ENCODE results near the gene PAK3. TPM values are rescaled to one million over a fixed set of nuclear protein-coding genes. Genes with fewer than 3 reads are reported as not detected.
A peak's percentile ranks its signal among the peaks of the same experiment; 100 is the strongest.

The PAK3 gene
- total RNA-seq, 4 donors from 2014 or later = 20.3 to 50.0 (median 36.4) TPM

DNA sequence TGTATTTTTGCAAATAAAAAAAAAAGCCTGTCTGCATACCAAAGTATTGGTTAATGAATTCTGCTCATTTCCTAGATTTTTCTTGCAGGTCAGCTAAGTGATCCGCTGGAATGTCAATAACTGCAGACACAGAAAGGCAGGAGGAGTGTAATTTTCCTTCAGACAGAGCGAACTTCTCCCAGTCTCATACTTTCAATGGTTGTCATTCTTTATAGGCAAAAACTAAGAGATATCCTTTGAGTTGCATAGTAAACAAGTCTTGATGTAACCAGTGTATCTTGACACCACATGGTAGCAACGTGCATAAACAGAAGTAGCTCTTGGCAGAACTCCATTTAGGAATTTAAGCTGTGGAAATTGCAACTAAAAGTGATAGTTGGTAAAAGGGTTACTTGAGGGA lies 166.1 kb downstream of the PAK3 start:
- H3K36me3 ChIP-seq = no peaks in the 10 kb centered on the region
- H3K9me3 ChIP-seq = no peaks in the 10 kb centered on the region
- no peak for DNase-seq
- TF ChIP-seq, protein P1, sequence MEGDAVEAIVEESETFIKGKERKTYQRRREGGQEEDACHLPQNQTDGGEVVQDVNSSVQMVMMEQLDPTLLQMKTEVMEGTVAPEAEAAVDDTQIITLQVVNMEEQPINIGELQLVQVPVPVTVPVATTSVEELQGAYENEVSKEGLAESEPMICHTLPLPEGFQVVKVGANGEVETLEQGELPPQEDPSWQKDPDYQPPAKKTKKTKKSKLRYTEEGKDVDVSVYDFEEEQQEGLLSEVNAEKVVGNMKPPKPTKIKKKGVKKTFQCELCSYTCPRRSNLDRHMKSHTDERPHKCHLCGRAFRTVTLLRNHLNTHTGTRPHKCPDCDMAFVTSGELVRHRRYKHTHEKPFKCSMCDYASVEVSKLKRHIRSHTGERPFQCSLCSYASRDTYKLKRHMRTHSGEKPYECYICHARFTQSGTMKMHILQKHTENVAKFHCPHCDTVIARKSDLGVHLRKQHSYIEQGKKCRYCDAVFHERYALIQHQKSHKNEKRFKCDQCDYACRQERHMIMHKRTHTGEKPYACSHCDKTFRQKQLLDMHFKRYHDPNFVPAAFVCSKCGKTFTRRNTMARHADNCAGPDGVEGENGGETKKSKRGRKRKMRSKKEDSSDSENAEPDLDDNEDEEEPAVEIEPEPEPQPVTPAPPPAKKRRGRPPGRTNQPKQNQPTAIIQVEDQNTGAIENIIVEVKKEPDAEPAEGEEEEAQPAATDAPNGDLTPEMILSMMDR (IDR thresholded peaks at IDR 0.05) = no peak
- TF ChIP-seq POLR2A (IDR thresholded peaks at IDR 0.05) = no peak
- no peak overlapping the region for H3K4me3 ChIP-seq (replicated peaks in 1 of 3)
- intact Hi-C loops (cut with DNase I) = no loop called here
- H3K27ac ChIP-seq = no peak overlapping the region
- no peaks in the 10 kb centered on the region for H3K27me3 ChIP-seq
- WGBS, 2 donors = 39 to 70% methylated on average over 3 of the region's 3 CpGs
- H3K4me1 ChIP-seq = no peaks in the 10 kb centered on the region

DNA sequence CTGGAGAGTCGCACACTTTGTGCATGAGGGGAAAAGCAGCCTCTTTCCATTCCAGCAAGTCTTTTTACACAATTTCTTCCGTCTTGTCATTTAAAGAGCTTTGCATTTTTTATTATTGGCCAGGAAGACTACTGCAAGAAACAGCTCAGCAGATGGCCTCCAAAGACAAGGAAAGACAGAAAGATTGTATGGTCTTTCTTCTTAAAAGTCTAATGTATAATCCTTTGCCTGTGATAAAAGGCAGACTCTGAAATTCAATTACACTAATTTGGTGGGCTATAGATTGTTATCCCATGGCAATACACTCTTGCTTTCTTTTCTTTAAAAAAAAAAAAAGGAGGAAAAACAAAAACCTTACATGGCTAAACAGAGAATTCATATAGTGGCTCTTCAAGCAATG lies 168.4 kb downstream of the PAK3 start:
- no peaks in the 10 kb centered on the region for H3K9me3 ChIP-seq
- intact Hi-C loops (cut with DNase I) = no loop called here
- DNase-seq = no peak
- no peak for TF ChIP-seq POLR2A (IDR thresholded peaks at IDR 0.05)
- TF ChIP-seq, protein P1 (IDR thresholded peaks at IDR 0.05) = no peak
- no peaks in the 10 kb centered on the region for H3K27me3 ChIP-seq
- H3K36me3 ChIP-seq = no peaks in the 10 kb centered on the region
- no peaks in the 10 kb centered on the region for H3K4me1 ChIP-seq
- H3K27ac ChIP-seq = no peak overlapping the region
- H3K4me3 ChIP-seq (replicated peaks in 1 of 3) = no peak overlapping the region
- 90% methylated on average over 2 of the region's 2 CpGs for WGBS, 2 donors

DNA sequence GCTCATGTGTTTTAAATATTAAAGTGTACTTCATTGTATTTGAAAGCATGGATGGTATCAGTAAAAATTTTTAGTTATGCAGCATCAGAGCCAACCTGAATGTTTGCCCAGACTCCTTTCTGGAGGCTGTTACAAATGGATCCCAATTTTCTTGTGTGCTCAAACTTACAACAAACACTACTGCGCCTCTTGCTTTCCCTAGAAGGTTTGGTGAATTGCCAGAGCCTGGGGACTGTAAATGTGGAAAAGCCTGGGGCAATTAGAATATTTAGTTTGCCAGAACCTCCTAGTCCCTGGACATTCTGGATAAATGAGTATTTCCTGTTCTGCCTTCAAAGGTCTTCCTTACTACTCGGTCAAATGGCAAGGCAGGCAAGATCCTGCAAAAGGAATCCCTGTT lies 169.5 kb downstream of the PAK3 start:
- H3K4me1 ChIP-seq = no peaks in the 10 kb centered on the region
- no peaks in the 10 kb centered on the region for H3K9me3 ChIP-seq
- TF ChIP-seq POLR2A (IDR thresholded peaks at IDR 0.05) = no peak
- TF ChIP-seq, protein P1 (IDR thresholded peaks at IDR 0.05) = no peak
- no peaks in the 10 kb centered on the region for H3K36me3 ChIP-seq
- H3K27ac ChIP-seq = no peak overlapping the region
- DNase-seq = no peak
- no peak overlapping the region for H3K4me3 ChIP-seq (replicated peaks in 1 of 3)
- no peaks in the 10 kb centered on the region for H3K27me3 ChIP-seq
- intact Hi-C loops (cut with DNase I) = no loop called here
- 64 to 76% methylated on average over 2 of the region's 2 CpGs for WGBS, 2 donors

DNA sequence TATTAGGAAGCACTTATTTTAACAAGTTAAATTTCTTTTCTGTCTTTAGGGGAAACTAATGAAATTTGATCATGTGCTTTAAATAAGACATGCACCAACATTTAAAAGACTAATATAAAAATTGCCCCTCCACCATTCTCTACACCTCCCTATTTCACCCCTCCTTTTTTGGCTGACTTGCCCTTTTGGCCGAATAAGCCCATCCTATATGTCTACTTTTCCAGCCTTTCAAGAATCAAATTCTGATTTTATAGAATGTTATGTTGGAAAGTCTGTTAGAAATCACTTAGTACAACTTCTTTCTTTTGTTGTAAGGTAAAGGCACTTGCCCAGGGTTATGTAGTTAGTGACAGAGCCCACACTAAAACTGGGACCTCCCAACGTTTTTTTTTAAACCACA lies 172.5 kb downstream of the PAK3 start:
- no peak for DNase-seq
- Histone ChIP-seq H3K27me3 (no peaks in the 10 kb centered on the region), H3K4me1 (no peaks in the 10 kb centered on the region), H3K27ac (no peak overlapping the region), H3K4me3 (replicated peaks in 1 of 3) (no peak overlapping the region), H3K9me3 (no peaks in the 10 kb centered on the region), H3K36me3 (no peaks in the 10 kb centered on the region)
- TF ChIP-seq POLR2A (IDR thresholded peaks at IDR 0.05) = no peak
- TF ChIP-seq, protein P1 (IDR thresholded peaks at IDR 0.05) = no peak
- intact Hi-C loops (cut with DNase I) = no loop called here
- 31 to 44% methylated on average over 2 of the region's 2 CpGs for WGBS, 2 donors

DNA sequence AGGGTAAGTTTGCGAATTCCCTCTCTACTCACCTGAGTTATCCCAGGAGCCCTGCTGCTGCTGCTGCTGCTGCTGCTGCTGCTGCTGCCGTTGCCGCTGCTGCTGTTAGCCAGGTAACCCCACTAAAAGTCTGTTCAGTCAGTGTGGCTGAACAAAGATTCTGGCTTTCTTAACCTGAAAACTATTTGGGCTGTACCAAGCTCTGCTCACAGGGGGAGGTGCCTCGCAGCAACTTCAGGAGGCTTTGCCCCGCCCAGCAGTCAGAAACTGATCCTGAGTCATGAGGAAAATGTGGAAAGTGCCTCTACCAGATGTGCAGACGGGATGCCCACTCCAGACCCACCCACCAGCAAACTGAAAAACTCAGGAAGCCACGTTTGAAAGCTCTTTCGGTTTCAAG lies 174.3 kb downstream of the PAK3 start, which contains the start of gene CAPN6:
Gene CAPN6 (minus strand): TSS at position 145 of the 400 bp plus-strand sequence. CDS start 6,547 bp downstream, outside the sequence.
- Histone ChIP-seq H3K9me3 (no peaks in the 10 kb centered on the region), H3K4me1 (no peaks in the 10 kb centered on the region), H3K36me3 (no peaks in the 10 kb centered on the region), H3K27ac (no peak within 1 kb of the TSS), H3K27me3 (no peaks in the 10 kb centered on the region), H3K4me3 (replicated peaks in 1 of 3) (no peak within 1 kb of the TSS)
- peak in 1 of 2 donors; percentile 21 for TF ChIP-seq POLR2A (IDR thresholded peaks at IDR 0.05)
- TF ChIP-seq, protein P1 (IDR thresholded peaks at IDR 0.05) = no peak
- 23 to 45% methylated on average over 6 of the region's 8 CpGs for WGBS, 2 donors
- DNase-seq = peak; percentile 39 to 57
- intact Hi-C loops (cut with DNase I) = no loop called here

Small RNA genes lying within 50 kb of the gene (small RNA-seq; reads per million reads assigned to genes)
- gene FCF1P4 = not detected

Other genes starting within 250 kb of the PAK3 start
- 1 to 10 TPM in 2 of 4 donors, under 1 TPM in 1, not detected in 1; 0.13 to 1.6 (median 1.4) TPM for gene CAPN6, start 174.3 kb downstream of the PAK3 start, total RNA-seq

All from thyroid gland (tissue), 4 donors.